IMR-90 (cell line): Measurements from ENCODE around the gene FAM110D.

Experiments
- BHLHE40 ChIP-seq: fragments of 150-350 bp; IDR thresholded peaks from 2 replicates; pipeline ENCODE4 v1.6.1; 2016; ENCODE audit warnings: mild to moderate bottlenecking, low read depth, low read length
- CEBPB ChIP-seq: IDR thresholded peaks from 2 replicates; pipeline ENCODE4 v1.6.1; 2012; ENCODE audit warnings: low read depth, low read length, improper control_type of control experiment
- CHD1 ChIP-seq: IDR thresholded peaks from 2 replicates; pipeline ENCODE4 v1.6.1; 2012; ENCODE audit warnings: low read depth, low read length, improper control_type of control experiment
- FOS ChIP-seq: fragments of 150-350 bp; IDR thresholded peaks from 2 replicates; pipeline ENCODE4 v1.6.1; 2016; ENCODE audit warnings: low read depth, low read length
- MAFK ChIP-seq: IDR thresholded peaks from 2 replicates; pipeline ENCODE4 v1.6.1; 2012; ENCODE audit warnings: low read depth, low read length, improper control_type of control experiment
- POLR2A ChIP-seq: IDR thresholded peaks from 2 replicates; pipeline ENCODE4 v1.6.1; 2012; ENCODE audit warnings: mild to moderate bottlenecking, low read depth, low read length
- RAD21 ChIP-seq: IDR thresholded peaks from 2 replicates; pipeline ENCODE4 v1.6.1; 2012; ENCODE audit warnings: low read length, improper control_type of control experiment
- RCOR1 ChIP-seq: IDR thresholded peaks from 2 replicates; pipeline ENCODE4 v1.6.1; 2012; ENCODE audit warnings: mild to moderate bottlenecking, low read length, improper control_type of control experiment; ENCODE audit not compliant: insufficient replicate concordance
- RFX5 ChIP-seq: IDR thresholded peaks from 2 replicates; pipeline ENCODE4 v1.8.0; 2012; ENCODE audit warnings: low read depth, mild to moderate bottlenecking, low read length, moderate library complexity
- SMC3 ChIP-seq: fragments of 150-350 bp; IDR thresholded peaks from 2 replicates; pipeline ENCODE4 v1.6.1; 2016; ENCODE audit warnings: low read depth, mild to moderate bottlenecking, antibody characterized with exemption, low read length, moderate library complexity
- TF ChIP-seq, protein P1 (sequence below): conservative IDR thresholded peaks from 2 replicates; pipeline ENCODE4 v1.5.1; 2012; ENCODE audit warnings: mild to moderate bottlenecking, low read depth, low read length, improper control_type of control experiment
- TF ChIP-seq, protein P2 (sequence below): fragments of 150-350 bp; IDR thresholded peaks from 2 replicates; pipeline ENCODE4 v1.6.1; 2017; ENCODE audit warnings: mild to moderate bottlenecking, antibody characterized with exemption, low read length, low read depth

DNA sequence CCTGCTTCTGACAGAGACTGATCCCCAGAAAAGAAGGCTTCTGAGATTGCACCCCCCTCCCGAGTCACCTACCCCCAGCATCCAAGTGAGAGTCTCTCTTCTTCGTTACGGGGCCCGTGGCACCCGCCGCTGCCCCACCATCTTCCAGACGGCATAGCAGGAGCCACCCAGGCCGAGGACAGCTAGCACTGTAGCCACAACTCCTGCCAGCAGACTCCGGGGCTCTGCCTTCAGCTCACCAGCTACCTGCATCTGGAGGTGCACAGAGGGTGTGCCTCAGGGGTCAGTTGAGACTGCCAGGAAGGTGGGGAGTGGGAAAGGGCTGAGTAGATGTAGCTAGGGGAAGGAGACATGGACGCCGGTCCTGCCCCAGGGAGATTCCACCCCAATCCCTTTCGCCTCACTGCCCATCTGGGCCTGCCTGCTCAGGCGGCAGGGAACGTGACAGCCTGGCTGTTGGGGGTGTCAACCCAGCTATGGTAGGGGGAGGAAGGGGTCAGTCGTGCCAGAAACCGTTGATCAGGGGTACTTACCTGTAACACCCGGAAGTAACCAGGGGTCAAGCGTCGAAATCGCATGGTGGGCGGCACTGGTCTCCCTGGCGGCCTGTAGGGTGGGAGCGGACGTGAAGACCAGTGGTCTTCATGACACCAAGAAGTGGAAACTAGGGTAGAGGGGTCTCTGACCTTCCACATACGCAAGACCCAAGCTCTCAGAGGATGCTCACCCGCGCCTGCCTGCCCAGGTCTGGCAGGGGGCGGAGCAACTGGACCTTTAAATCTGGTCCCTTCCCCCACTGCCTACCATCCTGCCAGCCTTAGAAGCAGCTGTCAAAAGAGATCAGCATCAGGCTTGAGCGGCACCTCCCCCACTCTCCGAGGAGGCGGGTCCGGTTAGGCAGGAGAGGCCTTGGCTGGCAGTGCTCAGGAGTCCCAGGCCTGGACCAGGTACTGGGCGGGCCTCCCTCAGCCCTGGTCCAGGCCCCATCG is 12.5 kb downstream of the FAM110D start, which contains the start of gene ZNF593OS:
- TF ChIP-seq, protein P1, sequence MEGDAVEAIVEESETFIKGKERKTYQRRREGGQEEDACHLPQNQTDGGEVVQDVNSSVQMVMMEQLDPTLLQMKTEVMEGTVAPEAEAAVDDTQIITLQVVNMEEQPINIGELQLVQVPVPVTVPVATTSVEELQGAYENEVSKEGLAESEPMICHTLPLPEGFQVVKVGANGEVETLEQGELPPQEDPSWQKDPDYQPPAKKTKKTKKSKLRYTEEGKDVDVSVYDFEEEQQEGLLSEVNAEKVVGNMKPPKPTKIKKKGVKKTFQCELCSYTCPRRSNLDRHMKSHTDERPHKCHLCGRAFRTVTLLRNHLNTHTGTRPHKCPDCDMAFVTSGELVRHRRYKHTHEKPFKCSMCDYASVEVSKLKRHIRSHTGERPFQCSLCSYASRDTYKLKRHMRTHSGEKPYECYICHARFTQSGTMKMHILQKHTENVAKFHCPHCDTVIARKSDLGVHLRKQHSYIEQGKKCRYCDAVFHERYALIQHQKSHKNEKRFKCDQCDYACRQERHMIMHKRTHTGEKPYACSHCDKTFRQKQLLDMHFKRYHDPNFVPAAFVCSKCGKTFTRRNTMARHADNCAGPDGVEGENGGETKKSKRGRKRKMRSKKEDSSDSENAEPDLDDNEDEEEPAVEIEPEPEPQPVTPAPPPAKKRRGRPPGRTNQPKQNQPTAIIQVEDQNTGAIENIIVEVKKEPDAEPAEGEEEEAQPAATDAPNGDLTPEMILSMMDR = no peak
- TF ChIP-seq BHLHE40 (no peak), RAD21 (no peak), RFX5 (no peak), FOS (no peak), POLR2A (no peak), MAFK (no peak), SMC3 (no peak), CHD1 (no peak), CEBPB (no peak), RCOR1 (no peak)
- TF ChIP-seq, protein P2, sequence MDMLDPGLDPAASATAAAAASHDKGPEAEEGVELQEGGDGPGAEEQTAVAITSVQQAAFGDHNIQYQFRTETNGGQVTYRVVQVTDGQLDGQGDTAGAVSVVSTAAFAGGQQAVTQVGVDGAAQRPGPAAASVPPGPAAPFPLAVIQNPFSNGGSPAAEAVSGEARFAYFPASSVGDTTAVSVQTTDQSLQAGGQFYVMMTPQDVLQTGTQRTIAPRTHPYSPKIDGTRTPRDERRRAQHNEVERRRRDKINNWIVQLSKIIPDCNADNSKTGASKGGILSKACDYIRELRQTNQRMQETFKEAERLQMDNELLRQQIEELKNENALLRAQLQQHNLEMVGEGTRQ = no peak
